Measurements from ENCODE around the gene EPG5.

Gene EPG5

DNA sequence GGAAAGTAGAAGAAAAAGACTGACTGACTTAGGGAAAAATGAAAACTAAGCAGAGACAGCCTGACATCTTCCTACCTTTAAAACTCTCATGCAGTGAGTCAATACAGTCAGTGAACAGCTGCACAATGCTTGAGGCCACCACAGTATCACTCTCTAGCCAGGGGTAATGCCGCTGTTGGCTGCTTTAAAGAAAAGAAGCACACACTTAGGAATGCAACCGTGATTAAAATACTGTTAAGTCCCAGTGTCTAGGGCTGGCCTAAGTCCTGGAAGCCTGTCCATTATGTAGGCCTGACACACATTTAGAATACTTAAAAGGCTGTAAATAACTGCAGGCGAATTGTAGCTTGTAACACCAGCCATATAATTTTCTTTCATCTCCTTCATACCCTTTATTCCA is 91.0 kb downstream of the EPG5 start:
- ATAC-seq, result no peak

GRCh38 chr18:45874491-45875184 is 92.5 kb downstream of the EPG5 start:
- TF ChIP-seq TSHZ2 (CRISPR knock-in tag; IDR thresholded peaks at IDR 0.05) (no peak), PATZ1 (CRISPR knock-in tag; IDR thresholded peaks at IDR 0.05; ENCODE audit: borderline replicate concordance) (no peak), RARB (CRISPR knock-in tag; IDR thresholded peaks at IDR 0.05) (no peak), TOX (CRISPR knock-in tag; IDR thresholded peaks at IDR 0.05; ENCODE audit: borderline replicate concordance) (no peak), OSR1 (CRISPR knock-in tag; IDR thresholded peaks at IDR 0.05) (no peak), ZFP30 (CRISPR knock-in tag; IDR thresholded peaks at IDR 0.05) (no peak)
- TF ChIP-seq, protein P1, sequence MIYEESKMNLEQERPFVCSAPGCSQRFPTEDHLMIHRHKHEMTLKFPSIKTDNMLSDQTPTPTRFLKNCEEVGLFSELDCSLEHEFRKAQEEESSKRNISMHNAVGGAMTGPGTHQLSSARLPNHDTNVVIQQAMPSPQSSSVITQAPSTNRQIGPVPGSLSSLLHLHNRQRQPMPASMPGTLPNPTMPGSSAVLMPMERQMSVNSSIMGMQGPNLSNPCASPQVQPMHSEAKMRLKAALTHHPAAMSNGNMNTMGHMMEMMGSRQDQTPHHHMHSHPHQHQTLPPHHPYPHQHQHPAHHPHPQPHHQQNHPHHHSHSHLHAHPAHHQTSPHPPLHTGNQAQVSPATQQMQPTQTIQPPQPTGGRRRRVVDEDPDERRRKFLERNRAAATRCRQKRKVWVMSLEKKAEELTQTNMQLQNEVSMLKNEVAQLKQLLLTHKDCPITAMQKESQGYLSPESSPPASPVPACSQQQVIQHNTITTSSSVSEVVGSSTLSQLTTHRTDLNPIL (CRISPR knock-in tag; IDR thresholded peaks at IDR 0.05; ENCODE audit: low read depth), result no peak
- no peak for ATAC-seq

More for the DNA sequence above, 91.0 kb downstream of the EPG5 start:
- TF ChIP-seq PPARA (CRISPR knock-in tag; IDR thresholded peaks at IDR 0.05; ENCODE audit: borderline replicate concordance), result no peak
- no peak for TF ChIP-seq OSR1 (CRISPR knock-in tag; IDR thresholded peaks at IDR 0.05)
- TF ChIP-seq SNAI2 (CRISPR knock-in tag; IDR thresholded peaks at IDR 0.05), result no peak
- TF ChIP-seq TOX (CRISPR knock-in tag; IDR thresholded peaks at IDR 0.05; ENCODE audit: borderline replicate concordance), result no peak
- no peak for TF ChIP-seq ARNTL (CRISPR knock-in tag; IDR thresholded peaks at IDR 0.05; ENCODE audit: borderline replicate concordance, low read depth)
- no peak for TF ChIP-seq ZFP3 (CRISPR knock-in tag; IDR thresholded peaks at IDR 0.05)
- TF ChIP-seq CSRNP3 (CRISPR knock-in tag; IDR thresholded peaks at IDR 0.05), result no peak
- no peak for TF ChIP-seq BACH2 (CRISPR knock-in tag; IDR thresholded peaks at IDR 0.05; ENCODE audit: borderline replicate concordance)
- no peak for TF ChIP-seq GLIS3 (CRISPR knock-in tag; IDR thresholded peaks at IDR 0.05)
- TF ChIP-seq ISL1 (CRISPR knock-in tag; IDR thresholded peaks at IDR 0.05), result no peak
- TF ChIP-seq ZNF70 (CRISPR knock-in tag; IDR thresholded peaks at IDR 0.05), result no peak

DNA sequence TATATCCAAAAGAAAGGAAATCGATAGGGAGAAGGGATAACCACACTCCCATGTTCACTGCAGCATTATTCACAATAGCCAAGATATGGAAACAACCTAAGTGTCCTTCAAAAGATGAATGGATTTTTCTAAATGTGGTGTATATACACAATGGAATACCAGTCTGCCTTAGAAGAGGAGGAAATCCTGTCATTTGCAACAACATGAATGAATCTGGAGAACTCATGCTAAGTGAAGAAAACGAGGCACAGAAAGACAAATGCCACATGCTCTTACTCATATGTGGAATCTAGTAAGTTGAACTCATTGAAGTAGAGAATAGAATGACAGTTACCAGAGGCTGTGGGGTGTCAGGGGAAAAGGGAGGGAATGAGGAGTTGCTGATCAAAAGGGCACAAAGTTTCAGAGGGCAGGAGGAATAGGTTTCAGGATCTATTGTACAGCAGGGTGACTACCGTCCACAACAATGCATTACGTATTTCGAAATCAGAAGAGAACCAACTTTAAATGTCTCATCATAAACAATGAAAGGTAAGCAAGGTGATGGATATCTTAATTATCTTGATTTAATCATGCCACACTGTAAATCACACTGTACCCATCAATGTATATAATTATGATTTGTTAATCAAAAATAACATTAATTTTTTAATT is 95.6 kb downstream of the EPG5 start:
- ATAC-seq, result no peak
- TF ChIP-seq ZNF8 (CRISPR knock-in tag; IDR thresholded peaks at IDR 0.05), result no peak
- TF ChIP-seq TCF4 (CRISPR knock-in tag; IDR thresholded peaks at IDR 0.05; ENCODE audit: borderline replicate concordance), result no peak
- TF ChIP-seq BACH2 (CRISPR knock-in tag; IDR thresholded peaks at IDR 0.05; ENCODE audit: borderline replicate concordance), result no peak
- no peak for TF ChIP-seq ISL1 (CRISPR knock-in tag; IDR thresholded peaks at IDR 0.05)
- no peak for TF ChIP-seq PPARA (CRISPR knock-in tag; IDR thresholded peaks at IDR 0.05; ENCODE audit: borderline replicate concordance)
- no peak for TF ChIP-seq CSRNP3 (CRISPR knock-in tag; IDR thresholded peaks at IDR 0.05)
- no peak for TF ChIP-seq ZNF70 (CRISPR knock-in tag; IDR thresholded peaks at IDR 0.05)
- no peak for TF ChIP-seq PATZ1 (CRISPR knock-in tag; IDR thresholded peaks at IDR 0.05; ENCODE audit: borderline replicate concordance)
- TF ChIP-seq, protein P1 (CRISPR knock-in tag; IDR thresholded peaks at IDR 0.05; ENCODE audit: low read depth), result no peak
- no peak for TF ChIP-seq POU6F1 (CRISPR knock-in tag; IDR thresholded peaks at IDR 0.05; ENCODE audit: borderline replicate concordance, low read depth)
- TF ChIP-seq TOX (CRISPR knock-in tag; IDR thresholded peaks at IDR 0.05; ENCODE audit: borderline replicate concordance), result no peak

Measured in SK-N-SH treated with all-trans-retinoic acid at 6 μM for 48 hours (cell line).